ENCODE measurements around the gene KCTD18.

The KCTD18 gene

DNA sequence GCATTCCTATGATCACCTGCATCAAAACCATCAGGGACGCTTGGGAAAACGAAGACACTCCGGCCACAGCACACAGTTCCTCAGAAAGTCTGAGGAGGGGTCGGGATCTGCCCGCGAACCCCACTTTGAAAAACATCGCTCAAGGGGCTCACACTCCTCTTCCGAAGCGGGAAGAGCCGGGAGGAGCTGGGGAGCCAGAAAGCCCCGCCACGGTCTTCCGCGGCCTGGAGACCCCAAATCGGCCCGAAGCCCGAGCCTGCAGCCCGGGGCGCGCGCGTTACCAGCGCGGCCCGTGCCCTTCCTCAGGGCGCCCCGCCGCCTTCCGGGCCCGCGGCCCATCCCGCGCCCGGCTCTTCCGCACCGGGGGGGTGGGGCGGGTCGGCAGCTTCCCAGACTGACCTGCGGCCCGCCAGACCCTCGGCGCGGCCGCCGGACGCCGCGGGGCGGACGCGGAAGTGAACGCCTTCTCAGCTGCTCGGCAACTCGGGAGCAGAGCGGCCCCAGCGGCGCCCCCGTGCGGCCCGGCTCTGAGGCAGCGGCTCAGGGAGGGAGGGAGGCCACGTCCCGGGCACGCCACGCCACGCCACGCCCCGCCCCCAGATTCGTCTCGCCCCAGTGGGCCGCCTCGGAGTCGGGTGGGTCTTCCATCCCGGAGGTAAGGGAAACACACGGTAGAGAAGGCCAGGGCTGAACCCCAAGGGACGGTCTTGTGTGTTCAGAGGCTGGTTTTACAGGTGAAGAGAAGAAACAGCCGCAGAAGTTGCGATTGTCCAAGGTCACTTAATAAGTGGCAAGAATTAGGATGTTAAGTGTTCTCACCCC, at the start of gene KCTD18:
KCTD18 (minus strand) TSS at position 457 of the 822 bp plus-strand sequence. CDS start 3,052 bp downstream, outside the sequence.
- DNase-seq, result peak; percentile 76 to 88 (median 87)

DNA sequence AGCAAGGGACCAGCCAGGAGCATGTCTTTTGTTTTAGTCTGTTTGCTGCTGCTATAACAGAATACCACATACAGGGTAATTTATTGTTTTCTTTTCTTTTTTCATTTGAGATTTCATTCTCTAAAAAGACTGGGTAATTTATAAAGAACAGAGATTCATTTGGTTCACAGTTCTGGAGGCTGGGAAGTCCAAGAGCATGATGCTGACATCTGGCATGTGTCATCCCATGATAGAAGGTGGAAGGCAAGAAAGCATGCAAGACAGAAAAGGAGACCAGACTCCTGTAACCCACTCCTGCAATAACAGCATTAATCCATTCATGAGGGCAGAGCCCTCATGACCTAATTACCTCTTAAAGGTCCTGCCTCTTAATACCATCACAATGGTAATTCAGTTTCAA, 30.9 kb upstream of the KCTD18 start:
- no peak for DNase-seq

DNA sequence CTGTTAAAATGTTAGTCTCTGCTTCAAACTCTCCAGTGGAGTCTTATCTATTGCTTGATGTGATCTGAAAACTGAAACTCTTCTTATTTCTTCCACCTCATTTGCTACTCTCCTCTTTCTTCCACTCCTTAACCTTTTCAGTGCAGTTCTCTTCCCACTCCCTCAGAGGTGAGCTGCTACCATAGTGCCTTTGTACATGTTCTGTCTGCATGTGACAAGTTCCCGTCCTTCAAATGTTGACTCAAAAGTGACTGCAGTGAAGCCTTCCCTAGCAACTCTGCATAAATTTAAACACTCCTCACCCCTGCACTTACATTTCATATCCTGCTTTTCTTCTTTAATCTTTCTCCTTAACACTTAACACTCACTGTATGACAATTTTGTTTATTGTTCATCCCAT, 28.3 kb upstream of the KCTD18 start:
- peak in 1 of 3 experiments; percentile 2 for DNase-seq

GRCh38 chr2:200534572-200534971, 24.7 kb upstream of the KCTD18 start:
- DNase-seq, result no peak

DNA sequence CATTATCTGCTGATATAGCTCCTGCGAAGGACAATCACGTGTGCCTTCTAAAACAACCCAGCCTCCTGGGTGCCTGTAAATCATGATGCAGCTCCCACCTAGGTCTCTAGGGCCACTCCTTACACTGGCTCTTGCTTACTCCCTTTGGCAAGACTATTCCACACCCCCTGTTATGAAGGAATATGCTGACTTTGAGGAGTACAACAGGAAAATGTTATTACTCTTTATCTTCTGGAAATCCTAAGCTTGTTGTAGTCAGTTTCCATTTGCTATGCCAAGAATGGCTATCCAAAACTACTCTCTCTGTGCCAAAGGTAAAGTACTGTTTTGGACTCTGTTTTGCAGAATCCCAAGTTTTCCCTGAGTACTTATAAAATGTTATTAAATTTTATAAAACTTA, 23.9 kb upstream of the KCTD18 start:
- DNase-seq, result no peak

DNA sequence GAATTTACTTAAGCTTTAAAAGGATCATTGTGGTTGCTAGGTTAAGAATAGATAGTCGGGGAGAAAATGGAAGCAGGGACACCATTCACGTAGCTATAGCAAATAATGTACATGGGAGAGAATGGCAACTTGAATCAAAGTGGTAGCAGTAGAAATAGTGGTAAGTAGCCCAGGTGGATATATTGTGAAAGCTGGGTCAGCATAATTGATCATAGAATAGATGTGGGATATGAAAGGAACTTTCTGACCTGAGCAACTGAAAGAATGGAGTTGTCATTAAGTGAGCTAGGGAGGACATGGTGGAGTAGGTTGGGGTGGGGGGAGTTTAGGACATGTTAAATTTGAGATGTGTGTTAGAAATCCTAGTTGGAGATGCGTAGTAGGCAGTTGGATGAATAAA, 18.4 kb upstream of the KCTD18 start:
- no peak for DNase-seq

- peak; percentile 88 to 96 (median 92) for DNase-seq
These were observed 16.2 kb upstream of the KCTD18 start, which contains the start of gene SGO2 for GRCh38 chr2:200525882-200526651. SGO2 (plus strand) TSS chr2:200526207; CDS start chr2:200532976, 6,769 bp downstream.

- no peak for DNase-seq
These were observed 15.6 kb upstream of the KCTD18 start for GRCh38 chr2:200525551-200525881.

DNA sequence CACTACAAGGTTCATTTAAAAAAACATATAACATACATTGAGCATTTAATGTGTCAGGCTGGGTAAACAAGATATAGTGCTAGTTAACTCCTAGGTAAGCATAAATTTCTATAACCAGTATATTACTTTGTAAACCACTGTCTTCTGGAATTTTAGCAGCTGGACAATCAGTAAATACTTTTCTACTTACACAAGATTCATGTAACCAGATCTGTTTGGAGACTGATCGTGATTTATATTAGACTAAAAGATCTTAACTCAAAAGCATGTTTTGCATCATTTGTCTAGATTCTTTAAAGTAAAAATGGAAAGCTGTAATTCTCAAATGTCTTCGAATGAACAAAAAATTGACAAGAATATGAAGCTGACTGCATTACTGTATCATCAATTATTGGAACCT, 15.2 kb upstream of the KCTD18 start:
- no peak for DNase-seq

GRCh38 chr2:200523604-200524003, 13.7 kb upstream of the KCTD18 start:
- no peak for DNase-seq

- no peak for DNase-seq
These were observed 13.3 kb upstream of the KCTD18 start for GRCh38 chr2:200523158-200523557.

GRCh38 chr2:200515155-200515554, 5.3 kb upstream of the KCTD18 start:
- no peak for DNase-seq

GRCh38 chr2:200509235-200509611, 645 bp downstream of the KCTD18 start:
- no peak for DNase-seq

DNA sequence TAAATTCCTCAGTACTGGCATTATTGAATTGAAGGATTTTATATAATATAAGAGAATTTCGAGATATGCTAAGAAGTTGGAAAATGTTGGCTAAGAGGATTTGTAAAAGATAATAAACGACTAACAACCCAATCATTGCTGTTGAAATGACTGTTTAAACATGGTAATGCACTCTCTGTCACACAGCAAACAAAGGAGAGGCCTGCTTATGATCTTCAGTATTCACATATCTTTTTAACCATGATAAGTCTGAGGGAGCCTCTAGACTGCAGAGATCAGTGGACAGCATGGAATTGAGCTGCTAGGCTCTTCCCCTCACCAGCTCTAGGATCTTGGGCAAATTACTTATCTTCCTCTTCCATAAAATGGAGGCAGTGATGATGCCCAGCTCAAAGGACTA, 2.7 kb downstream of the KCTD18 start:
- no peak for DNase-seq

- no peak for DNase-seq
These were observed 3.2 kb downstream of the KCTD18 start for GRCh38 chr2:200506679-200507078.

DNA sequence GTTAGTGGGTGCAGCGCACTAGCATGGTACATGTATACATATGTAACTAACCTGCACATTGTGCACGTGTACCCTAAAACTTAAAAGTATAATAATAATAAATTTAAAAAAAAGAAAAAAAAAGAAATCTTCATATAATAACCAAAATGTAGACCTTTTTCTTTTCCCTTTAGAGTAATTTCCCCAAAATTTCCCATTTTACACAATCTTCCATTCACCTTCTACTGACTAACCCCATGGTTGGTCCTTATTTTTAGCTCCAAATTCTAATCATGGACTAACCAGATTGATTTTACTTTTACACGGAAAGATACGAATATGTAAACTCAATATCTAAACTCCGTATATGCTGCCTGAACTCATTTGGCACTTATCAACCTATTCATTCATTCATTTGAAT, 7.7 kb downstream of the KCTD18 start:
- DNase-seq, result no peak

- DNase-seq, result no peak
These were observed 11.3 kb downstream of the KCTD18 start for GRCh38 chr2:200498402-200499162.

- no peak for DNase-seq
These were observed 13.2 kb downstream of the KCTD18 start for GRCh38 chr2:200496696-200497095.

- DNase-seq, result no peak
These were observed 15.8 kb downstream of the KCTD18 start for GRCh38 chr2:200494048-200494447.

- no peak for DNase-seq
These were observed 17.2 kb downstream of the KCTD18 start for GRCh38 chr2:200492656-200493055.

- DNase-seq, result no peak
These were observed 19.9 kb downstream of the KCTD18 start for GRCh38 chr2:200490001-200490400.

- no peak for DNase-seq
These were observed 21.7 kb downstream of the KCTD18 start for GRCh38 chr2:200488169-200488568.

- no peak for DNase-seq
These were observed 23.3 kb downstream of the KCTD18 start for GRCh38 chr2:200486529-200486928.

All from NCI-H1417 (cell line).